K562 (cell line): ENCODE measurements around the gene VMP1. TPM values are rescaled to one million over a fixed set of nuclear protein-coding genes. Genes with fewer than 3 reads are reported as not detected.

Experiments used
- BRCA1 ChIP-seq, 2 experiments: fragments of 450-650 bp in 1 of 2; sonication (generic) in 1 of 2; formaldehyde crosslinking in 1 of 2; IDR thresholded peaks; 2 replicates each; pipeline versions ENCODE4 v1.5.0 to v1.6.1; 2017 to 2020; ENCODE audit warnings: mild to moderate bottlenecking in 1 of 2, missing genetic modification reagents in 1 of 2
- CBX5 ChIP-seq: IDR thresholded peaks from 2 replicates; pipeline ENCODE4 v1.6.1; 2014; ENCODE audit warnings: low read depth, borderline replicate concordance
- CTCFL ChIP-seq: IDR thresholded peaks from 2 replicates; pipeline ENCODE4 v1.6.1; 2011; ENCODE audit warnings: borderline replicate concordance, low read depth, mild to moderate bottlenecking, moderate library complexity, low read length; ENCODE audit not compliant: insufficient read depth, poor library complexity, severe bottlenecking
- HOXB6 ChIP-seq: fragments of 250-450 bp; sonication (Bioruptor Pico); IDR thresholded peaks from 2 replicates; pipeline ENCODE4 v1.5.1; 2022; ENCODE audit warnings: mild to moderate bottlenecking, borderline replicate concordance
- JUND ChIP-seq, 2 experiments: IDR thresholded peaks; 2 replicates in 1 of 2; 3 replicates in 1 of 2; pipeline ENCODE4 v1.6.1; 2011; ENCODE audit warnings: borderline replicate concordance in 2 of 2, low read depth in 2 of 2, low read length in 2 of 2, improper control_type of control experiment in 1 of 2, missing biosample characterization in 1 of 2, missing genetic modification characterization in 1 of 2, missing genetic modification reagents in 1 of 2
- NR2C1 ChIP-seq, 2 experiments: fragments of 450-650 bp; IDR thresholded peaks; 2 replicates each; pipeline ENCODE4 v1.6.1; 2017; ENCODE audit warnings: mild to moderate bottlenecking in 2 of 2, antibody characterized with exemption in 1 of 2, inconsistent platforms in 1 of 2, missing compliant biosample characterization in 1 of 2, missing genetic modification characterization in 1 of 2
- PRPF4 ChIP-seq: fragments of 200-400 bp; formaldehyde crosslinking; IDR thresholded peaks from one replicate; pipeline ENCODE4 v1.6.1; 2017; ENCODE audit warnings: low read length, low read depth, mild to moderate bottlenecking; ENCODE audit not compliant: insufficient read depth, poor library complexity, severe bottlenecking
- TFAM ChIP-seq: fragments of 250-450 bp; sonication (Bioruptor Pico); conservative IDR thresholded peaks from 2 replicates; pipeline ENCODE4 v1.5.0; 2021; ENCODE audit warnings: mild to moderate bottlenecking, moderate library complexity
- ZFX ChIP-seq: sonication (generic); formaldehyde crosslinking; IDR thresholded peaks from 2 replicates; pipeline ENCODE4 v1.8.0; 2022; ENCODE audit warnings: mild to moderate bottlenecking, missing genetic modification reagents, moderate library complexity
- ZNF140 ChIP-seq: fragments of 250-450 bp; sonication (Bioruptor Pico); IDR thresholded peaks from 2 replicates; pipeline ENCODE4 v1.8.0; 2021; ENCODE audit warnings: moderate library complexity, mild to moderate bottlenecking, inconsistent platforms
- ZNF280B ChIP-seq: fragments of 250-450 bp; sonication (Bioruptor Pico); IDR thresholded peaks from 2 replicates; pipeline ENCODE4 v1.5.1; 2021; ENCODE audit warnings: mild to moderate bottlenecking
- ZNF407 ChIP-seq: fragments of 450-650 bp; IDR thresholded peaks from 2 replicates; pipeline ENCODE4 v1.6.1; 2016; ENCODE audit warnings: low read depth
- ZNF445 ChIP-seq: fragments of 250-450 bp; sonication (Bioruptor Pico); IDR thresholded peaks from 2 replicates; pipeline ENCODE4 v1.4.0; 2020; ENCODE audit warnings: low read depth, mild to moderate bottlenecking, moderate library complexity
- polyA plus RNA-seq, 8 experiments: library from polyadenylated mRNA; depleted of rRNA in 4 of 8; stranded (reverse) in 5 of 8; unstranded in 3 of 8; fragments of >200 nt; fragmentation: Nextera tagmentation in 2 of 8; fragmentation: Illumina TruSeq in 1 of 8; extraction: Ambion mirVana in 2 of 8; extraction: Trizol in 1 of 8; gene quantifications; 2 replicates each; pipeline versions ENCODE4 v1.2.1 to v1.2.3, GENCODE V29; 2011 to 2014; ENCODE audit warnings: inconsistent platforms in 1 of 8, missing spikeins in 1 of 8
- total RNA-seq, 7 experiments: library from RNA; depleted of rRNA in 6 of 7; stranded (reverse); fragments of >200 nt in 6 of 7; fragmentation: Illumina TruSeq in 2 of 7; extraction: Trizol in 2 of 7; gene quantifications; 2 replicates each; pipeline versions ENCODE4 v1.2.1 to v1.2.3, GENCODE V29; 2011 to 2021; ENCODE audit warnings: low replicate concordance in 1 of 7

VMP1 gene
- total and polyA plus RNA-seq, 9 of the 15 experiments (the other 6 are each of a cell fraction or from before 2014, with no cell fraction given): 123 to 304 (median 151) TPM

GRCh38 chr17:59786536-59787319 lies 79.3 kb downstream of the VMP1 start (continued):
- TF ChIP-seq ZNF140 (no peak), HOXB6 (CRISPR knock-in tag) (no peak), CTCFL (no peak), ZFX (CRISPR knock-in tag) (no peak), CBX5 (no peak), JUND (IDR thresholded peaks at IDR 0.05; ENCODE audit: borderline replicate concordance, low read depth, low read length) (peak; percentile 98), JUND (tag; IDR thresholded peaks at IDR 0.05; ENCODE audit: borderline replicate concordance, low read depth, low read length) (peak; percentile 97), NR2C1 (IDR thresholded peaks at IDR 0.05) (no peak; the same call in 1 of the 2 replicates), NR2C1 (tag; IDR thresholded peaks at IDR 0.05) (peak; percentile 35; the same call in 1 of the 2 replicates), ZNF445 (no peak), PRPF4 (no peak), BRCA1 (IDR thresholded peaks at IDR 0.05) (no peak), BRCA1 (CRISPR knock-in tag; IDR thresholded peaks at IDR 0.05) (no peak), ZNF280B (CRISPR knock-in tag) (no peak), ZNF407 (no peak), TFAM (CRISPR knock-in tag) (no peak)
